Measurements from ENCODE around the gene PARD3B. TPM values are rescaled to one million over a fixed set of nuclear protein-coding genes. Genes with fewer than 3 reads are reported as not detected.

The PARD3B gene
- polyA plus RNA-seq, 3 donors, result 36.3 to 41.4 (median 37.7) TPM

DNA sequence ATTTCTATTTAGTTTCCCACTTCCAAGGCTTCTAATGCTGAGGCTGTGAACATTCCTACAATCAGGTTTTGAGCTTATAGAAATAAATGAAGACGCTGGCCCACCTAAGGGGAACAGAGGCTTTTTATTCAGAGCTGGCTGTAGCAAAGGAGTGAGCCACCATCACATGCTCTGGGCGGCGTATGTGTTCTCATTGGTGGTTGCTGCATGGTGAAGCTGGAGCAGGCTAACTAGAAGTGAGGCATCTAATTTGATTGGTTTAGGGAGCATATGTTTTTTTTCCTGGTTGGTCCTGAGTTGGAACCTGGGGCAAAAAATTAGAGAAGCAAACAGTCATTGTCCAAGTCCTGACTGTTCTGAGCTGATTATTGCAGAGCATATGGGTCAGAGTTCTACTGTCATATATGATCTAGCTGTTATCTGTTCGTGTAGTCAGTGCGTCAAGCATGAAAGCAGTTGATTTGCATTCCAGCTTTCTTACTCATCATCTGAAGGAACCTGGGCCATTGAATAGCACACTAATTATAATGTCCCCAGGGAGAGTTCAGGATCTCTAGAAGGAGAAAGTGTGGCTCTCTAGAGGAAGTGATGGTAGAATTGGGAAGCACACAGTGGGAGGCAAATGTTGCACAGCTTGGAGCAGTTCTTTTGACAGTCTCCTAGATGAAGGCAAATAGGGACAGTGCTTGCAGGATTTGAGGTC lies 279.6 kb downstream of the PARD3B start:
- DNase-seq (ENCODE audit: low read depth in 3 of 3, low spot score in 2 of 3), result no peak

DNA sequence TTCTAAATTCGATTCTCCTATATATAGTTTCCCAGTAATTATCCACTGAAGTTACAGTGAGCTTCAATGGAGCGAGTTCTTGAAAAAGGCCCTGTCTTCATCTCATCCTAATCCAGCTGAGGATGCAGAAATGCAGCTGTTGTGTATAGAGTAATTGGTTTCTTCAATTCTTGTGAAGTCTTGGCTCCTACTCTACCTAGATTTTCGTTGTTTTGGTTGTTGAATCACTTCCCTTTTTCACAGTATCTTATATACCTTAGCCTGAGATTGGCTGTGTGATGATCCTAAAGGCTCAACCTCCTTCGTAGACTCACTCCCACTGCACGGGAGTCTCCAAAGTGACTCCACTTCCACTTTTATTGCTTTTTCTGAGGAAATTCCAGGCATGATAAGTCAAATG lies 280.4 kb downstream of the PARD3B start:
- DNase-seq (ENCODE audit: low read depth in 3 of 3, low spot score in 2 of 3), result no peak

DNA sequence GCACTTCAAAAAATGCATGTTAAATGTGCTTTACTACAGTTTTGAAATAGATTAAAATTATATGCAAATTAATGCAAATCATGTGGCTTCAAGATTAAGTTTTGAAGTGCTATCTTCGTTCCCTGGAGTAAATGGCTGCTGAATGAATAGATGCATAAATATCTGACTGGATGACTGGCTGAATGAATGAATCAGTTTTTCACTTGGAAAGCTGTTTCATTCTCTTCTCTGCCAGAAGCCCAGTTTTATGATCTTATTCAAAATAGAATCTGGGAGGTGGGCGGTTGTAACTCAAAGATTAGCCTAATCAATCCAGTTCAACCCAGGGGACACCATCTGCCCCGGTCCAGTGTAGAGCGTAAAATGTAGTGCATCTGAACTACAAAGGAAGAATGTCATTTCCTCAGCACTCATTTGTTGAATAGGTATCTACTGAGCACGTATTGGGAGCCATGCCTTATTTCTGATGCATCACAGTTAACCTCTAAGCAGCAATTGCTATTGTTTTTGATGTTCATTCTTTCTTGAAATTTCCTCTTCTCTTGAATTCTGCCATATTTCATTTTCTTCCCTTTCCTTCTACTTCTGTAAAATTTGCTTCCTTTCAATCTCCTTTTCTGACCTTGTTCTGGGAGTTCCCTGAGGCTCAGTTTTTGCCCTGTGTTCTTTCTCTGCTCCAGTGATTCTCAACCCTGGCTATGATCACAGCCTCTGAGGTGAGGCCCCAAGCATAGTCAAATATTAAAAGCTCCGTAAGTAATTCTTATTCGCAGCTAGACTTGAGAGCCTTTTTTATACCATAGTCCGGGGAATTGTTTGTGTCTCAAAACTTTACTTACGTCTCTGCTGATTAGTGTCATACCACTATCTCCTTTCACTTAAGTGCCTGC lies 282.7 kb downstream of the PARD3B start:
- DNase-seq (ENCODE audit: low read depth in 3 of 3, low spot score in 2 of 3), result peak in 2 of 3 donors; percentile 15 to 35

DNA sequence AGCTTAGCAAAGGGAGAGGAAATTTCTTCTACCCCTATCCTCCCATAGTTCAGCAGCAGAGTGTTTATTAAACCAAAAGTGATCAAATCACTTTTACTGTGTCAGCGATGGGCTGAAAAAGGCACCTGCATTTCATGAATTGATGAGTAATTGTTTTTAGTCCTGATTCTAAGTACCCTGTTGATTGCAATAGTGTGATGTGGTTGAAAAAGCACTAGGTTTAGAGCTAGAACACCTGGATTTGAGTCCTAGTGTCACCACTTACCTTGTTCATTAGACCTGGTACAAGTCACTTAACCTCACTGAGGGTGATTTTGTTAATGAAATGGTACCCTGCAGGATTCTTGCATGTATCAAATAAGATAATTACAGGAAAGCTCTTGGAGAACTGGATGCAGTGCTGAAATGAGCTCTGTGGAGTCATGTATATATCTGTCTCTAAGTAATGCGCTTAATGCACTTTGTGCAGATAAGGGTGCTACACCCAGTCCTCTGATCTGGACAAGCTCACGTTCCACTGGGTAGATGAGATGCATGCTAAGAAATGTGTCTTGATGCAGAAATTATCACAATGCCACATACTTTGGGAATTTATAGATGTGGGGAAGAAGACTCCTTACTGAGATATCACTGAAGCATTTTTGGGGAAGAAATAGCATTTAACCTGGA lies 289.6 kb downstream of the PARD3B start:
- no peak for DNase-seq (ENCODE audit: low read depth in 3 of 3, low spot score in 2 of 3)

DNA sequence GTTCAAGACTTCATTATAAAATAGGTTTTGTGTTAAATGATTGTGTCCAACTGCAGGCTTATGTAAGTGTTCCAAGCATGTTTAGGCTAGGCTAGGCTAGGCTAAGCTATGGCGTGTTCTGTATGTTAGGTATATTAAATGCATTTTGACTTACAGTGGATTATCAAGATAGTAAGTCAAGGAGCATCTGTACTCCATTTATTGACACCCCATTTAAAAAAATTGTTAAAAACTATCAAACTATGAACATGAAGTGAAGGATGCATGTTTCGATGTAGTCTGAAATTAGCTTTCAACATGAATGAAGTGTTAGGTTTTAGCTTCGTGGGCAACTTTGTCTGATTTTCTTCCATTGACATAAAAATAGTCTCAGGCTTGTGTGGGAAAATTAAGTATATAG lies 290.5 kb downstream of the PARD3B start:
- no peak for DNase-seq (ENCODE audit: low read depth in 3 of 3, low spot score in 2 of 3)

DNA sequence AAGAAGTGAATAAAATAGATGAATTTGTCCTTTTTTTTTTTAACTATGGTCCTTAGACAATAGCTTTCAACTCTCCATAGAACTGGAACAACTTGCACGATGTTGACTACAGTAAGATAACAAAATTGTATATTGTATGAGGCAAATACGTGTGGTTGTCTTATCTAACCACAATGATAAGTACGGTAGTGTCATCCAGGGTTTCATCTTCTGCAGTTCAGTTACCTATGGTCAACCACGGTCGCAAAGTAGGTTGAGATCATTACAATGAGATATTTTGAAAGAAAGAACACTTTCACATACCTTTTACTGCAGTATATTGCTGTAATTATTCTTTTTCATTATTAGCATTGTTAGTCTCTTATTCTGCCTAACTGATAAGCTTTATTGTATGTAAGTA lies 295.2 kb downstream of the PARD3B start:
- no peak for DNase-seq (ENCODE audit: low read depth in 3 of 3, low spot score in 2 of 3)

DNA sequence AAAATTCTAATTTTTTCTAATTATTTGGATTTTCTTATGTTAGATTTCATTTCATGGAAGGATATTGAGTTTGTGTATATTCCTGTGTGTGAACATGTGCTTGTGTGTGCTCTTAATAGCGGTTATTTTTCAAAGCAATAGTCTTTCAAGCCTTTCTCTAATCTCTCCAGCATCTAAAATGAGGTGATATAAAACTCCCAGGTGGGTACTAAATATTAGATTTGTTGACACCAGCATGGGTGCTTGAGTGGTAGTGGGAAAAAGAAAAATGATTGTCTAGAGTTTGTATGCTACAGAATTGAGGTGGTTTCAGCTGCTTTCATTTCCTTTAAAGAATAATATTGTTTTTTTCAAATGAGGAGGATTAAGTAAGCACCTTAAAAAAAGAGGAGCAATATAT lies 296.8 kb downstream of the PARD3B start:
- DNase-seq (ENCODE audit: low read depth in 3 of 3, low spot score in 2 of 3), result no peak

DNA sequence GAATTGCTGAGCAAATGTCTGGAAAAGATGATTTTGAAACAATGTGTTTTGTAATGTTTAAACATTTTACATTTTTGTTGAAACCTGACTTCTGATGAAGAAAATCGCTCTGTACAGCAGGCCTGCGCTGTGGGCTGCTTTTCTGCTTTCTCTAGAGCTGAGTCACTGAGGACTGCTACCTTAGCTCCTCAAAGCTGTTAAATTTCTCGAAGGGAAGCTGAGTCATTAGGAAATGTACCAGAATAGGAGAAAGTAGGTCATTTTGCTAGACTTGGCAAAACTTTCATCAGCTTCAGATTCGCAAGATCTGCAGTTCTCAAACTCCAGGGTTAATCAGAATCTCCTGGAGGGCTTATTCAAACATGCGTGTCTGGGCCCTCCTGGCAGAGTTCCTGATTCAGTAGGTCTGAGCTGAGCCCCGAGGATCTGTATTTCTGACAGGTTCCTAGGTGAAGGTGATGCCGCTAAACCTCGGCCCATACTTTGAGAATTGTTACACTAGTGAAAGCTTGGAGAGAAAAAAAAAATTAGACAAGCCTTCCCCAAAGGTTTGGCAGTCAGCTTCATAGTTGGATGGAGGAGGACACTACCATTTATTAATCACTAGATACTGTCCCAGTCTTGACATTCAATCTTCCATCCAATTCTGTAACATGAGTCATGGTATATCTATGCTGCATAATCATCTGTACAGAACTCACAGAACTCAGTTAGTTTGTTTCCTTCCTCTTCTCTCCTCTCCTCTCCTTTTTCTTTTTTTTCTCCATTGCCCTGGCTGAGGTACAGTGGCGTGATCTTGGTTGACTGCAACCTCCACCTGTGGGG lies 297.6 kb downstream of the PARD3B start:
- DNase-seq (ENCODE audit: low read depth in 3 of 3, low spot score in 2 of 3), result no peak

DNA sequence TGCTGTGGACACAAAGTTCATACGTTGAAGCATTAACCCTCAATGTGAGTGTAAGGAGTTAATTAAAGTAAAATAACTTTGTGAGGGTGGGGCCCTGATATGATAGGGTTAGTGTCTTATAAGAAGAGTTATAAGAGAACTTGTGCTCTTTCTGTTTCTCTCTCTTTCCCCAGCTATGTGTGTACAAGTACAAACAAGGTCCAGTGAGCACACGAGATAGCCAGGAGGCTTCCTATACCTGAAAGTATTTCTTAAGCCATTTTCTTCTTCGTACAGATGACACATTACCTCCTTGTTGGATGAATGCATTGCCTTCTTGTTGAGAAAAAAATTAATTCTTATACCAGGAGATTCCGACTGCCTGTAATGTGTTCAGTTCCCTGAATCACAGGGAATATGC lies 301.2 kb downstream of the PARD3B start:
- DNase-seq (ENCODE audit: low read depth in 3 of 3, low spot score in 2 of 3), result no peak

DNA sequence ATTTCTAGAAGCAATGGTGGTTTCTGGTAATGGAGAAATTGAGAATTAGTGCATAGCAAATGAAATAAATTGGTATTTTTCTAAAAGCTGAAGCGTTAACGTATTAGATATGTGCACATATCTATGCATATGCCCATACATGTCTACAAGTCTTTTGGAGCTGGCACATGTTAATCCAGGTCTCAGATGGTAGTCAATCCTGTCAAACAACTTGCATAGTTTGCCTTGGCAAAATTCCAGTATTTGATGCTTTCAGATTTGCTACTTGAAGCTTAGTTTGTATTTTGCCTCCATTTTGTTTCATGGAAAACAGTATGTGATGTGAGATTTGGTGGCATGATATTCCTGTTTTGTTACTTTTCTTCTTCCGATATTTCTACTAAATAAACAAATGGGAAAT lies 304.6 kb downstream of the PARD3B start:
- peak in 1 of 3 donors; percentile 18 for DNase-seq (ENCODE audit: low read depth in 3 of 3, low spot score in 2 of 3)

DNA sequence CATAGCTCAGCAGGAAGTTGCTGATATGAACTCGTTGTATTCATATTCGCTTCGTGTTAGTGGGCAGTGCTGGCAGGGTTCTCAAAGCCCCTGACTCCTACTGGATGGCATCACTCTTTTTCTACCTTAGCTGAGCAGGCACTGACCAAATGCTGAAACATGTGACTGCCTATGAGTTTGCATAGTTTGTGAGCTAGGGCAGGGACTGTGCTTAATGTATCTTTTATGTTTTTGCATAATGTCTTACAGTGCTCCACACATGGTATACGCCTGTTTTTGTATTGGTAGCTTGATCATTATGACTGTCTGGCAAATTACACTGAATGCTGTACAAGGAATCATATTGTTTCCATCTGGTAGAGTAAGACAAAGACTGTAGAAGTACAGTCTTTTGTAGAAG lies 305.3 kb downstream of the PARD3B start:
- no peak for DNase-seq (ENCODE audit: low read depth in 3 of 3, low spot score in 2 of 3)

DNA sequence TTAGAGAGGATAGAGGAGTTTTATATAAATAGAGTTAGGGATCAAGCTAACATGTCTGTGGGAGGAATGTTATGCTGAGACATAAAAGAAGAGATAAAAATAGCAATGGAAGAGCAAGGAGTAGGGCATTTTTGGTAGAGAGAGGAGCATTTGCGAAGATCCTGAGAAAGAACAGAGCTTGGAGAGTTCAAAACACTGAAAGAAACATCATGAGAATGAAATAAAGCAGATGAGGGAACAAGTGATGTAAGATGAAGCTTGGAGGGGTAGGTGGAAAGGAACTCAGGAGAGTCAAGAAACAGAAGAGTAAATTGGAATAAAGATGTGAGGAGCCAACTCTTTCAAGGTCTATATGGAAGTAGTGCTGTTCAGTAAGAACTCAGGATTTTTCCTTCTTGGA lies 308.6 kb downstream of the PARD3B start:
- DNase-seq (ENCODE audit: low read depth in 3 of 3, low spot score in 2 of 3), result no peak

DNA sequence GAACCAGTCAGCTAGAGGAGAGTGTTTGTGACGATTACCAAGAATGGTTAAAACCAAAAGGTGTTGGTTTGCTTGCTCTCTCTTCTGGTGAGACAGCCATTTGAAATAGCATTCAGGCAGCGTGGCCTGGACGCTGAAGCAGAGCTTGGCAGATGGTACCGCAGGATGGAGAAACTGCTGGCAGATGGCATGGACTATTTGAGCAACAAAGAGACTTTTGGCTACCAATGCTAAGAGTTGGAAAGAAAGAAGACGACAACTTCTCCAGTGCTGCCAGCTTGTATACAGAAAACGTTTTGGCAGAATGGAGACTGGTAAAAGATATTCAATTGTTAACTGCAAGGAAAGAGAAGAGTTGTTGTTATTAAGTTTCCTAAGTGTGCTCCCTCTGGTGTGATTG lies 315.0 kb downstream of the PARD3B start:
- no peak for DNase-seq (ENCODE audit: low read depth in 3 of 3, low spot score in 2 of 3)

DNA sequence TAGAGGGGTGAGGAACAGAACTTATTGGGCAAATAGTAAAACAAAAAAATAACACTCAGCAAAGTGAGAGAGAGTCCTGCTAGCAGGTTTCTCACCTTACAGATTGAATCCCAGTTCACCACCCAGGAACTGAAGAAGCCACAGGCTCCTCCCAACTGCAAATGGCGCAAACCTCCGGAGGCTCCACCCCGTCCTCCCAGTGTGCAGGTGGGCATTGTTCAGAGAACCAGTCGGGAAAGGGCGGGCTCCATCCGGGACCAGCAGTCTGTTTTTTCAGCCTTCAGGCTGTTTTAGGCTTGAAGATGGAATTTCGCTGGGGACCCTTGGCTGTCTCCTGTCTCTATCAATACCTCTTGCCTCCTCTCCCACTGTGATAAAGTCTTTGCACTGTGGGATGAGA lies 317.5 kb downstream of the PARD3B start:
- DNase-seq (ENCODE audit: low read depth in 3 of 3, low spot score in 2 of 3), result no peak

DNA sequence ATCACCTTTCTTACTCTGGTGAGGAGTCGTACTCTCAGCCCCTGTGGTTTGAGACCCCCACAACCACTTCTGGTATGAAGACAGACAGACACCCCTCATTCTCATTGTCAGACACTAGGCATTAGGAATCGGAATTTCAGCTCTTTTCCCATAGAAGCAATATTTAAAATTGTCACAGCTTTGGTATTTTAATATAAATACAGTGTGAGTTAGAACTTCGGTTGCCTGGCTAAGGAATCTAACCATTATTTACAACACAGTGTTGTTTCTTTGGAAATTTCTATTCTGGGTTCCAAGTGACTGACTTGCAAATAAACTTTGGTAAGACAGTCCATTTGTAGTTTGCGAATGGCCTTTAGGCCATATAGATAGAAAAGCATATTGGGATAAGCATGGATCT lies 318.1 kb downstream of the PARD3B start:
- DNase-seq (ENCODE audit: low read depth in 3 of 3, low spot score in 2 of 3), result no peak

DNA sequence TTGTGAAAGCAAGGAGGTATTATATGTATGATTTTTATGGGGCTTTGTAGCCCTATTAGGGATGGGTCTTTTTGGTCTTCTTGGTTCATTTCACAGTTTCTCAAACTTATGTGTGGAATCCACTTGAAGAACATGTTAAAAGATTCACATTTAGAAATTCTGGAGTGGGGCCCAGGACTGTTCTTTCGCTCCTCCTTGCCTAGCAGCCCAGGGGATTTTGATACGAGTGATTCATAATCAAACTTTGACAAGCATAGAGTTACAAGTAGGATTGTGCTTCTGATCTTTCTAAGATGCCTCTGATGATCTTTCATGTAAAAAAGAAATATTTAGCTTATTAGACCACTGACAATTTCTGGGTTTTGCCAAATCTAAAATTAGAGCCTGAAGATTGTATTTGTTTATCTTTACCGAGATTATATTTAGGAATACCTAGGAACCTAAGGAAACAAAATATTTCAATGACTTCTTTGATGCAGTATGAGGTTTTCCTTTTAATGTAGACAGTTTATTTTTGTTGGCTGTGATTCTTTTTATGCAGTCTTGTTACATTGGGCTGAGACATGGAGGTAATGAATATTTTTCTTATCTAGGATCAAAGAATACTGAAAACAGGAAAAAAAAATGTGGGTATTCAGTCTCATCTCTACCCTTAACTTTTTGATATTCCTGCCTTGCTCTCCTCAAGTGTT lies 324.0 kb downstream of the PARD3B start:
- DNase-seq (ENCODE audit: low read depth in 3 of 3, low spot score in 2 of 3), result no peak

DNA sequence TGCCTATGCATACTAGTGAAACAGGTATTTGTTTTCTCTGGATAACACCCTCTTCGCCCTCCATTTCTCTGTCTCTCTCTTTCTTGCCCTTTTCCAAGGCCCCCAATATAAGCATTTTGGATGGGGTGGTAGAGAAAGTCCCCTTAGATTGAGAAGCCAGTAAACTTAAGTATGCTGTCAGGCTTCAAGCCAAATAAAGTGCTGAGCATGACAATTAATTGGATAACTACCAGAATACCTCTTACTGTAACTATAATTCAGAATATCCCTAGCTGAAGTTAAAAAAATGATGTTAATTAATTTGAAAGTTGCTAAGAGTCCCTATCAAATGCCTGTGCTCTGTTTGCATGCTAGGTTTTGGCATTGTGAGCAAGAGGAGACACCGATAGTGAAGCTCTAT lies 324.8 kb downstream of the PARD3B start:
- DNase-seq (ENCODE audit: low read depth in 3 of 3, low spot score in 2 of 3), result no peak

DNA sequence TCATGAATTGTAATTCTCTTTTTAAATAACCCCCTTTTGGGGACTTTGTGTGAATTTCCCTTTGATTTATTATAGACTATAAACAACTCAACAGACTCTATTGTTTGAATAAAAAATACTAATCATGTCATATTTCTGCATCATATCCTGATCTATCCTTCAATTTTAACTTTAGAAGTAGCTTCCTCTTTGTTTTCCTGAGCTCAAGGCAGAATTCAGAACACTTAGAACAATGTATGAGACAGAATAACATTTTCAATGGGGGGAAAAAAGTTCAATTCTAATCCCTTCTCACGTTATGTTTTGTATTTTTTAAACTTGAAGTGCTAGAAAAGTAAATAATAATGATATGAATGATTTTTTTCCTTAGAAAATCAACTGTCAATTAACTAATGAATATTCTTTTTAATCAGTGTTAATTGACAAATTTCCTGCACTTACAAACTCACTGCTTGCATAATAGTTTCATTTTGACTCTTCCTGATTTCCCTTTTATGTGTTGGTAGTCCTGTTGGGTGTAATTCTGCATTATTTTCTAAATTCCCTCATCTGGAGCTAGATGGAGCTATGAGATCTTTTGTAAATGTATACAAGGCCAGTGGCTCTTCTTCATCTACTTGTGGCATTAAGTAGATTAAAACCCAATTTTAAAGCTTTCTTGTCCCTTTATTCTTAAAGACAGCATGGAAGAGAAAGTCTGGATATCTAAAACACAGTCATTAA lies 326.1 kb downstream of the PARD3B start:
- peak in 1 of 3 donors; percentile 26 for DNase-seq (ENCODE audit: low read depth in 3 of 3, low spot score in 2 of 3)

DNA sequence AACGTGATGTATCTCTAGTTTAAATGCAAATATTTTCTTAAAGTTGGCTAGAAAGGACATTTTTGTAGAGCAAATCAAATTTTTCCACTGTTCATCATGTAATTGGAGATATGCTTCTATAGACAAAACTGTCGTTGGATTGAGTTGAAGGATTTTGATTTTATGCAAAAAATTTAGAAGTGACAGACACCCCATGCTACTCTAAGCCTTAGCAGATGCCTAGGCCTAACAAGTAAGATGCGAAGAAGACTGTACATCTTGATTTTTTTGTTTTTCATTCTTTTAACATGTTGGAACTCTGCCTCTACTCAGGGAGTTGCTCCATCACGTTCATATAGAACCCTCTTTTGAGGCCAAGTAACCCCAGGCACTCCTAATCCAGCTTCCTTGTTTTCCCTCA lies 331.0 kb downstream of the PARD3B start:
- no peak for DNase-seq (ENCODE audit: low read depth in 3 of 3, low spot score in 2 of 3)
